K562 treated with DMSO at 1 percent for 4 hours (cell line): ENCODE measurements around the gene BLOC1S4. TPM values are rescaled to one million over a fixed set of nuclear protein-coding genes. Genes with fewer than 3 reads are reported as not detected.

Experiments
- total RNA-seq: library from RNA; unstranded; fragments of 300-600 nt; gene quantifications from 2 replicates; pipeline ENCODE4 v1.2.3, GENCODE V29; 2022; ENCODE audit not compliant: insufficient read depth

The BLOC1S4 gene
- 13.2 and 17.3 TPM in 2 replicates for total RNA-seq

GRCh38 chr4:6716018-6716911 is at the start of gene BLOC1S4:
Gene BLOC1S4, plus strand, starts transcription at chr4:6716174. Its CDS starts 36 bp downstream, at chr4:6716210.

DNA sequence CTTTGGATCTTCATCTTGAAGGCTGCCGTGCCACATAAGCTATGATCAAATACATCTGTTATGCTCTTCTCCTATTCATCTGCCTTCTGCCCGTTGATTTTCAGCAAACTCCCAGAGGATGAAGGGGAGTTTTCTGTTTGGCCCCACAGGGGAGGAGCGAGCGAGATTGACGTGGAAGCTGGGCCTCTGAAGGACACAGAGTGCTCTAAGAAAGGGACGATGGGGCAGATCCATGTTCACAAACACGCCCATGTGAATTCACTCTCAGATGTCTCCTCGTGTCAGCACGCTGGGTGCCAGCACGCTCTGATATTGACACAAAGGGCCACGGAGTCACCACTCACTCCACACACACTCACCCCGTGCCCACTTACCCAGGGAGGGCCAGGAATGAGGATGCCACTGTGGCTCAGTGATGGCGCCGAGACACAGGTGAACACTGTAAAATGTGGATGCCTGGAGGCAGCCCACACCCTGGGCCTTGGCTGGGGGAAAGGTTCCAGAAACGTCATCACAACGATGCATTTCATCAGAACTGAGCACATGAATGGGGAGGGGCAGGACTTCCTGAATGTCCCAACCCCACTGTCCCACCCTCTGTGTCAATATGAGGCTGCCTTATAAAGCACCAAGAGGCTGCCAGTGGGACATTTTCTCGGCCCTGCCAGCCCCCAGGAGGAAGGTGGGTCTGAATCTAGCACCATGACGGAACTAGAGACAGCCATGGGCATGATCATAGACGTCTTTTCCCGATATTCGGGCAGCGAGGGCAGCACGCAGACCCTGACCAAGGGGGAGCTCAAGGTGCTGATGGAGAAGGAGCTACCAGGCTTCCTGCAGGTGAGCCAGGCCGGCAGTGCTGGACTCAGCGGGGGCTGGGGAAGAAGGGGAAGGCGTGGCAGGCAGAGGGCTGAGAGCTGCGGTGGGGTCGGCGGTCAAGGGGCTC is 22.5 kb upstream of the BLOC1S4 start, which contains the start of gene S100P:
Gene S100P, plus strand, starts transcription at position 648 of the 946 bp plus-strand sequence. Its CDS starts 55 bp downstream, at position 703.

GRCh38 chr4:6709230-6710114 is 6.5 kb upstream of the BLOC1S4 start, which contains the start of gene MRFAP1L1:
Gene MRFAP1L1, minus strand, starts transcription at chr4:6709865. Its CDS starts 236 bp downstream, at chr4:6709629.

Other genes with a start within 250 kb of the BLOC1S4 start
- gene PPP2R2C, start 243.6 kb upstream of the BLOC1S4 start, total RNA-seq = not detected in 2 replicates
- 16.8 and 19.7 TPM in 2 replicates for gene MAN2B2, start 141.0 kb upstream of the BLOC1S4 start, total RNA-seq
- gene MRFAP1, start 75.5 kb upstream of the BLOC1S4 start, total RNA-seq = 329 and 339 TPM in 2 replicates
- gene S100P, start 22.3 kb upstream of the BLOC1S4 start, total RNA-seq = 141 and 236 TPM in 2 replicates
- 75.2 and 95.9 TPM in 2 replicates for gene MRFAP1L1, start 6.3 kb upstream of the BLOC1S4 start, total RNA-seq
- 8.6 and 12.1 TPM in 2 replicates for gene KIAA0232, start 66.6 kb downstream of the BLOC1S4 start, total RNA-seq
- 32.9 and 42.7 TPM in 2 replicates for gene TBC1D14, start 193.7 kb downstream of the BLOC1S4 start, total RNA-seq